Renal cortex interstitium (tissue), 11 donors: ENCODE data around the gene PPP2R2B. TPM values are rescaled to one million over a fixed set of nuclear protein-coding genes. Genes with fewer than 3 reads are reported as not detected.

ENCODE experiments used
- DNase-seq, 11 donors: peaks; one replicate each; pipeline ENCODE4 v3.0.0-alpha.2; 2013; ENCODE audit warnings: low read depth in 9 of 11, low spot score in 4 of 11; ENCODE audit errors: extremely low read depth in 1 of 11
- polyA plus RNA-seq, 3 donors: library from polyadenylated mRNA; unstranded; fragments of 120-200 nt; gene quantifications; one replicate each; pipeline ENCODE4 v1.2.1, GENCODE V29; 2013; ENCODE audit not compliant: insufficient read length in 3 of 3

PPP2R2B gene
- polyA plus RNA-seq, 3 donors = 12.4 to 15.4 (median 14.8) TPM

GRCh38 chr5:146891511-146891910, 13.0 kb upstream of the PPP2R2B start:
- no peak for DNase-seq

GRCh38 chr5:146890731-146891440, 12.3 kb upstream of the PPP2R2B start:
- DNase-seq = no peak

- no peak for DNase-seq
These were observed 11.5 kb upstream of the PPP2R2B start for GRCh38 chr5:146890066-146890465.

GRCh38 chr5:146889169-146889568, 10.6 kb upstream of the PPP2R2B start:
- no peak for DNase-seq

GRCh38 chr5:146888351-146888978, 9.9 kb upstream of the PPP2R2B start:
- DNase-seq = no peak

- no peak for DNase-seq
These were observed 5.6 kb upstream of the PPP2R2B start for GRCh38 chr5:146884066-146884626.

GRCh38 chr5:146883511-146883910, 5.0 kb upstream of the PPP2R2B start:
- DNase-seq = no peak

DNA sequence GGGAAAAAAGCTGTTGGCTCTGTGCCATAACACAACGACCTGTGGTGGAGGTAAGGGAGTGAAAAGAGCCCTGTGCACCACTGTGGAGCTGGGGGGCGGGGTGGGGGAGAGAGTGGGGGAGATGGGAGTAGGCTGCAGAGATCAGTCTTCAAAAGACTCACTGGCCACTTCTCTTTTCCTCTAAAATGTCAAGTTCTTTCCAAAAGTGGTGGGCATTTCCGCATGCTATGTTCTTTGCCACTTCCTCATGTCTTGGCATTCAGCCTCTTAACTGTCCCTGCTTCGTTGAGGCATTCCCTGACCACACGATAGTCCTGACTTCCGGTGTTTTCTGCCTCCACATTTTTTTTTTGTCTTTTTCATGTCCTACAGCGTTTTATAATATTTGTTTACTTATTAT, 2.4 kb upstream of the PPP2R2B start:
- no peak for DNase-seq

GRCh38 chr5:146877783-146878475, 628 bp downstream of the PPP2R2B start:
- DNase-seq = peak in 7 of 11 donors; percentile 13 to 38 (median 21)

DNA sequence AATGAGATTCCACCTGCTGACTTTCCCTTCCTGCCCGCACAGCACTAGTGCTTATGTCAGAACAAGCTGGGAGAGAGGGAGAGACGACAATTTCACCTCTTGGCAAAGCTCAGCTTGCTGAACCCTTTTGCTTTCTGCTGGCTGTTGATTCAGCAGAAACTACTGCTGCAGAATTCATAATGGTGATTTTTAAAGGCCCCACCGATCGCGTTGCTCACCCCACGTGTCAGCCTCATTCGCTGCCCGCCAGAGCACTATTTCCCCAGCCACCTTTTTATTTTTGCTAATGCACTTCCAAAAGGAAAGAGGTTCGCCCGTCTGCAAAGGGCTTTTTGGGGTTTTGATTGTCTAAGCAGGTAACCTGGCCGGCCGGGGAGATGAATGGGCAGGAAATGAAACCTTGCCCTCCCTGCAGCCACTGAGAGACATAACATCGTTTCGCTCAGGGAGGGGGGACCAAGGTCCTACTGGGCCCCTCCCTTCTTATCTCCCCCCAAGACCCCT, 1.3 kb downstream of the PPP2R2B start:
- no peak for DNase-seq

- no peak for DNase-seq
These were observed 5.2 kb downstream of the PPP2R2B start for GRCh38 chr5:146873186-146873917.

- no peak for DNase-seq
These were observed 6.4 kb downstream of the PPP2R2B start for GRCh38 chr5:146872188-146872587.

DNA sequence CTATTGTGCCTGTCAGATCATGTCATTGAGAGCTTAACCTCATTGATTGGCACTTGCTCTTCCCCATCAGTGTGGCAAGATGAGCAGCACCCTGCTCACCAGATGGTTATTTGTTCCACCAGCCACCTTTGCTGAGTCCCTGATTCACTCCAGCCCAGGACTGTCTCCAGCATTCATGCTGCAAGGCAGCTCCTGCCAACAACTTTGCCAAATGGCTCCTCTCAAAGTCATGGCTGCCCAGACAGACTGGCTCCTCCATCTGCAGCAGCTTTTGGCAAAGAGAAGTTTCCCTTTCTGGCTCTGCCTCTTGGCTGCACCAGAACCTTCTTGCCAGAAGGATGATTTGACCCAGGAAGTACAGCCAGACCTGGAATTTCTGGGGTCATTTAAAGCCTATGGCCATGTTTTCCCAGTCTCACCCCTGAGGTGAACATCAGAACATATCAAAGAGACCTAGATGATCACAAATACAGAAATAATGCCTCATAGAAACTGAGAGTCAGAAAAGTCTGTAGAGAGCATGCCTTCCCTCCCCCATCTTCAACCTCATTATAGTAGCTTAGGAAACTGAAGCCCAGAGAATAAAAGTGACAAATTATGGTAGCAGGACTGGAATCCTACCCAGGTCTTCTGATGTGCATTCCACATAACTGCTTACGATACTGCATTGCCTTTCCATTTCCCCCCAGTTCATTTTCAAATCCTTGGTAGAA, 10.4 kb downstream of the PPP2R2B start:
- DNase-seq = no peak

DNA sequence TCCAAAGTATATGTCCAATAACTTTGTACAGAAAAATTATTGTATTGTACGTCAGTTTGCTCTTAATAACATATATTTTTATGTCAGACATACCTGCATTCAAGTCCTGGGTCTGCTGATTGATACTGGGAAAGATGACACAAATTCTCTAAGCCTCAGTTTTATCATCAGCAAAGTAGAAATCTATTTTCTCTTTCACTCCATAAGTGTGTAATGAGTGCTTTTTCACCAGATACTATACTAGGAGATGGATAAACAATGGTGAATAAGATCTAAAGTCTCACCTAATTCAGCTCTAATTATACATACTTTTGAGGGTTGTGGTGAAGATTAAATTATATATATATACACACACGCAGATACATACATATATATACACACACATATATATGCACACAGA, 12.3 kb downstream of the PPP2R2B start:
- no peak for DNase-seq

GRCh38 chr5:146862641-146863040, 15.9 kb downstream of the PPP2R2B start:
- no peak for DNase-seq

- DNase-seq = peak in 3 of 11 donors; percentile 8 to 62 (median 13)
These were observed 18.2 kb downstream of the PPP2R2B start for GRCh38 chr5:146860213-146860893.

GRCh38 chr5:146852089-146852488, 26.5 kb downstream of the PPP2R2B start:
- no peak for DNase-seq

DNA sequence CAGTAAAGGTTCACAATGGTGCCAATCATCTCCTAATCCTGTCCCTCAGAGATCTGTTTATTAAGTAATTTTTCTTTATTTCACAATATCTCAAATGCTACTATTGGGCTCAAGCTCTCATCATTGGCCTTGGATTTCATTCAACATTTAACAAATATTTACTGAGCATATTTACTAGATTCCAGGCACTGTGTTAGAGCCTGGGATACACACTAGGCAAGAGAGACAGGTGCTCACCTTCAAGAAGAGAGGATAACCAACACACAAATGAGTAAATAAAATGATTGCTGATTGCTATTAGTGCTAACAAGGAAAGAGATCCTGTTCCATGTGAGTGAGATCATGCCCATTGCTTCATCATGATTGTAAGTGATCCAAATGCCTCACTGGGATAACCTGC, 27.4 kb downstream of the PPP2R2B start:
- no peak for DNase-seq
